GM19397 (cell line): ENCODE results near the gene PSMA2.

Experiments used
- ATAC-seq: cut with Tn5 transposase; IDR thresholded peaks from one replicate; pipeline ENCODE4 v1.9.1; 2021; ENCODE audit warnings: mild to moderate bottlenecking, moderate library complexity; ENCODE audit not compliant: unreplicated experiment

Gene PSMA2

GRCh38 chr7:42931834-42932651 lies at the start of gene PSMA2, which contains the start of gene MRPL32:
PSMA2 (minus strand) TSS chr7:42932174; CDS start chr7:42932158, 16 bp downstream.
MRPL32 (plus strand) TSS chr7:42932376; CDS start chr7:42932387, 11 bp downstream.
- peak; percentile 100 for ATAC-seq

GRCh38 chr7:42981601-42982000 lies 49.6 kb upstream of the PSMA2 start:
- no peak for ATAC-seq

GRCh38 chr7:42980514-42980913 lies 48.5 kb upstream of the PSMA2 start:
- no peak for ATAC-seq

- ATAC-seq: no peak
These were observed 48.1 kb upstream of the PSMA2 start for GRCh38 chr7:42980084-42980483.

GRCh38 chr7:42978496-42978895 lies 46.5 kb upstream of the PSMA2 start:
- no peak for ATAC-seq

- ATAC-seq: no peak
These were observed 44.4 kb upstream of the PSMA2 start for GRCh38 chr7:42976371-42976770.

- no peak for ATAC-seq
These were observed 40.9 kb upstream of the PSMA2 start for GRCh38 chr7:42972699-42973500.

- no peak for ATAC-seq
These were observed 35.4 kb upstream of the PSMA2 start for GRCh38 chr7:42967391-42967790.

GRCh38 chr7:42964849-42965805 lies 33.2 kb upstream of the PSMA2 start:
- ATAC-seq: no peak

GRCh38 chr7:42964293-42964692 lies 32.3 kb upstream of the PSMA2 start:
- ATAC-seq: no peak

GRCh38 chr7:42961170-42961569 lies 29.2 kb upstream of the PSMA2 start:
- no peak for ATAC-seq

GRCh38 chr7:42960762-42961161 lies 28.8 kb upstream of the PSMA2 start:
- no peak for ATAC-seq

GRCh38 chr7:42959549-42959948 lies 27.6 kb upstream of the PSMA2 start:
- no peak for ATAC-seq

- no peak for ATAC-seq
These were observed 24.1 kb upstream of the PSMA2 start for GRCh38 chr7:42956062-42956461.

- no peak for ATAC-seq
These were observed 22.0 kb upstream of the PSMA2 start for GRCh38 chr7:42953994-42954393.

GRCh38 chr7:42952328-42952727 lies 20.4 kb upstream of the PSMA2 start:
- no peak for ATAC-seq

- ATAC-seq: no peak
These were observed 18.4 kb upstream of the PSMA2 start for GRCh38 chr7:42950417-42950816.

GRCh38 chr7:42947521-42947920 lies 15.5 kb upstream of the PSMA2 start:
- no peak for ATAC-seq

- ATAC-seq: no peak
These were observed 14.6 kb upstream of the PSMA2 start for GRCh38 chr7:42946627-42946950.

- ATAC-seq: peak; percentile 52
These were observed 14.1 kb upstream of the PSMA2 start for GRCh38 chr7:42945821-42946626.
